ENCODE measurements around the gene FRMD1.

Gene FRMD1

GRCh38 chr6:168078943-168079405 is at the start of gene FRMD1:
TSS of gene FRMD1 (minus strand) at chr6:168079212. CDS start at chr6:168079094, 118 bp downstream.
- no peak for DNase-seq

GRCh38 chr6:168128006-168128630 is 49.1 kb upstream of the FRMD1 start:
- DNase-seq = no peak

- no peak for DNase-seq
Observed at GRCh38 chr6:168127384-168127868, 48.4 kb upstream of the FRMD1 start.

GRCh38 chr6:168126566-168127383 is 47.8 kb upstream of the FRMD1 start:
- DNase-seq = no peak

GRCh38 chr6:168125429-168126001 is 46.5 kb upstream of the FRMD1 start:
- DNase-seq = no peak

GRCh38 chr6:168124921-168125320 is 45.9 kb upstream of the FRMD1 start:
- no peak for DNase-seq

GRCh38 chr6:168124158-168124557 is 45.1 kb upstream of the FRMD1 start:
- DNase-seq = no peak

- DNase-seq = no peak
Observed at GRCh38 chr6:168123165-168123911, 44.3 kb upstream of the FRMD1 start.

- no peak for DNase-seq
Observed at GRCh38 chr6:168122521-168122920, 43.5 kb upstream of the FRMD1 start.

GRCh38 chr6:168122011-168122410 is 43.0 kb upstream of the FRMD1 start:
- no peak for DNase-seq

- DNase-seq = no peak
Observed at GRCh38 chr6:168121303-168121665, 42.3 kb upstream of the FRMD1 start.

GRCh38 chr6:168120390-168121302 is 41.6 kb upstream of the FRMD1 start:
- no peak for DNase-seq

- no peak for DNase-seq
Observed at GRCh38 chr6:168119539-168119938, 40.5 kb upstream of the FRMD1 start.

GRCh38 chr6:168118935-168119334 is 39.9 kb upstream of the FRMD1 start:
- no peak for DNase-seq

- DNase-seq = no peak
Observed at GRCh38 chr6:168117942-168118341, 38.9 kb upstream of the FRMD1 start.

- DNase-seq = no peak
Observed at GRCh38 chr6:168116975-168117899, 38.2 kb upstream of the FRMD1 start.

GRCh38 chr6:168116438-168116974 is 37.5 kb upstream of the FRMD1 start:
- no peak for DNase-seq

GRCh38 chr6:168115748-168116437 is 36.9 kb upstream of the FRMD1 start:
- DNase-seq = no peak

GRCh38 chr6:168113226-168113625 is 34.2 kb upstream of the FRMD1 start:
- no peak for DNase-seq

GRCh38 chr6:168111911-168112310 is 32.9 kb upstream of the FRMD1 start:
- no peak for DNase-seq
